ENCODE measurements around the gene NLRP1.
"Not testable (repeated sequence)": the region's sequence is repeated elsewhere in the genome, so short reads cannot be mapped to it uniquely, and the experiment has no call there.

NLRP1 gene

GRCh38 chr17:5587438-5588032 is 3.2 kb upstream of the NLRP1 start:
- DNase-seq (ENCODE audit: low spot score) = peak; percentile 77

GRCh38 chr17:5585836-5586521 is 1.7 kb upstream of the NLRP1 start:
- peak; percentile 38 for DNase-seq (ENCODE audit: low spot score)

- DNase-seq (ENCODE audit: low spot score) = no peak
These were observed 1.0 kb upstream of the NLRP1 start for GRCh38 chr17:5585287-5585794.

GRCh38 chr17:5583426-5584382 is 605 bp downstream of the NLRP1 start:
- no peak for DNase-seq (ENCODE audit: low spot score)

- DNase-seq (ENCODE audit: low spot score) = no peak
These were observed 1.8 kb downstream of the NLRP1 start for GRCh38 chr17:5582209-5583185.

GRCh38 chr17:5581655-5582054 is 2.7 kb downstream of the NLRP1 start:
- DNase-seq (ENCODE audit: low spot score) = no peak

GRCh38 chr17:5580969-5581368 is 3.3 kb downstream of the NLRP1 start:
- DNase-seq (ENCODE audit: low spot score) = no peak

GRCh38 chr17:5580367-5580766 is 3.9 kb downstream of the NLRP1 start:
- no peak for DNase-seq (ENCODE audit: low spot score)

- DNase-seq (ENCODE audit: low spot score) = not testable (repeated sequence)
These were observed 5.5 kb downstream of the NLRP1 start for GRCh38 chr17:5578768-5579167.

- not testable (repeated sequence) for DNase-seq (ENCODE audit: low spot score)
These were observed 11.3 kb downstream of the NLRP1 start for GRCh38 chr17:5573017-5573416.

GRCh38 chr17:5571281-5571680 is 13.0 kb downstream of the NLRP1 start:
- DNase-seq (ENCODE audit: low spot score) = no peak

- DNase-seq (ENCODE audit: low spot score) = no peak
These were observed 18.5 kb downstream of the NLRP1 start for GRCh38 chr17:5565808-5566207.

GRCh38 chr17:5563456-5563855 is 20.9 kb downstream of the NLRP1 start:
- DNase-seq (ENCODE audit: low spot score) = no peak

GRCh38 chr17:5562661-5563360 is 21.5 kb downstream of the NLRP1 start:
- no peak for DNase-seq (ENCODE audit: low spot score)

- no peak for DNase-seq (ENCODE audit: low spot score)
These were observed 22.4 kb downstream of the NLRP1 start for GRCh38 chr17:5561736-5562571.

- DNase-seq (ENCODE audit: low spot score) = no peak
These were observed 23.8 kb downstream of the NLRP1 start for GRCh38 chr17:5560361-5560988.

GRCh38 chr17:5558815-5559785 is 25.2 kb downstream of the NLRP1 start:
- no peak for DNase-seq (ENCODE audit: low spot score)

- DNase-seq (ENCODE audit: low spot score) = no peak
These were observed 26.3 kb downstream of the NLRP1 start for GRCh38 chr17:5557990-5558389.
